HG03558 (cell line): ENCODE measurements around the gene RPTOR.

ENCODE experiments used
- ATAC-seq: cut with Tn5 transposase; IDR thresholded peaks from one replicate; pipeline ENCODE4 v1.9.1; 2021; ENCODE audit warnings: moderate number of reproducible peaks; ENCODE audit not compliant: unreplicated experiment; ENCODE audit errors: extremely low read depth

The RPTOR gene

GRCh38 chr17:80879723-80880647, 335.3 kb downstream of the RPTOR start:
- ATAC-seq = no peak

- ATAC-seq = no peak
Observed at GRCh38 chr17:80880648-80880985, 336.0 kb downstream of the RPTOR start.

GRCh38 chr17:80881306-80881705, 336.7 kb downstream of the RPTOR start:
- no peak for ATAC-seq

GRCh38 chr17:80882323-80882722, 337.7 kb downstream of the RPTOR start:
- ATAC-seq = no peak

- ATAC-seq = no peak
Observed at GRCh38 chr17:80882926-80883685, 338.5 kb downstream of the RPTOR start.

- ATAC-seq = no peak
Observed at GRCh38 chr17:80883831-80884735, 339.4 kb downstream of the RPTOR start.

GRCh38 chr17:80884811-80885210, 340.2 kb downstream of the RPTOR start:
- no peak for ATAC-seq

- no peak for ATAC-seq
Observed at GRCh38 chr17:80885947-80886582, 341.4 kb downstream of the RPTOR start.

- no peak for ATAC-seq
Observed at GRCh38 chr17:80886641-80887573, 342.3 kb downstream of the RPTOR start.

- no peak for ATAC-seq
Observed at GRCh38 chr17:80887639-80888175, 343.1 kb downstream of the RPTOR start.

GRCh38 chr17:80888276-80889160, 343.9 kb downstream of the RPTOR start:
- ATAC-seq = no peak

- no peak for ATAC-seq
Observed at GRCh38 chr17:80889231-80890195, 344.9 kb downstream of the RPTOR start.

GRCh38 chr17:80890196-80890920, 345.7 kb downstream of the RPTOR start:
- no peak for ATAC-seq

GRCh38 chr17:80890921-80891396, 346.3 kb downstream of the RPTOR start:
- no peak for ATAC-seq

- no peak for ATAC-seq
Observed at GRCh38 chr17:80891397-80892018, 346.9 kb downstream of the RPTOR start.
